ENCODE measurements around the gene MYCL. TPM values are rescaled to one million over a fixed set of nuclear protein-coding genes. Genes with fewer than 3 reads are reported as not detected.

Gene MYCL
- total and polyA plus RNA-seq, 8 donors = 1.4 to 17.9 (median 5.6) TPM

- ATAC-seq = no peak
- H3K36me3 ChIP-seq = peaks cover 0 to 15% (median 0%) of the 10 kb centered on the region in 3 donors
- intact Hi-C loops (cut with DNase I) = no loop called here
- H3K4me3 ChIP-seq = no peak overlapping the region
- H3K9me3 ChIP-seq = no peaks in the 10 kb centered on the region
- no peak for TF ChIP-seq CTCF (IDR thresholded peaks at IDR 0.05)
- FAIRE-seq = no peak
- DNase-seq = no peak
- H3K27me3 ChIP-seq = no peaks in the 10 kb centered on the region
- 73 to 80% methylated on average over 3 of the region's 3 CpGs for WGBS, 2 donors
- no peak overlapping the region for H3K27ac ChIP-seq
- peaks cover 0 to 6% (median under 1%) of the 10 kb centered on the region in 3 donors for H3K4me1 ChIP-seq
Observed at GRCh38 chr1:39858315-39858714, 43.4 kb downstream of the MYCL start.

GRCh38 chr1:39857126-39857878, 44.4 kb downstream of the MYCL start:
- Histone ChIP-seq H3K9me3 (no peaks in the 10 kb centered on the region), H3K4me1 (peaks cover 6 to 10% (median 9%) of the 10 kb centered on the region in 3 donors), H3K27me3 (no peaks in the 10 kb centered on the region), H3K36me3 (peaks cover 0 to 15% (median 0%) of the 10 kb centered on the region in 3 donors), H3K4me3 (no peak overlapping the region), H3K27ac (no peak overlapping the region)
- ATAC-seq (no peak), FAIRE-seq (no peak), DNase-seq (no peak)
- TF ChIP-seq CTCF (IDR thresholded peaks at IDR 0.05) = no peak
- WGBS, 2 donors = 68 to 71% methylated on average over 3 of the region's 3 CpGs
- intact Hi-C loops (cut with DNase I) = no loop called here

GRCh38 chr1:39854738-39855137, 47.0 kb downstream of the MYCL start:
- Histone ChIP-seq H3K27me3 (no peaks in the 10 kb centered on the region), H3K27ac (no peak overlapping the region), H3K36me3 (peaks cover 0 to 15% (median 0%) of the 10 kb centered on the region in 3 donors), H3K4me1 (peaks cover 13 to 30% (median 27%) of the 10 kb centered on the region in 3 donors), H3K4me3 (no peak overlapping the region), H3K9me3 (no peaks in the 10 kb centered on the region)
- WGBS, 2 donors = 92 to 94% methylated on average over 8 of the region's 8 CpGs
- no peak for ATAC-seq
- no peak for TF ChIP-seq CTCF (IDR thresholded peaks at IDR 0.05)
- DNase-seq = no peak
- no peak for FAIRE-seq
- intact Hi-C loops (cut with DNase I) = no loop called here

- no peaks in the 10 kb centered on the region for H3K9me3 ChIP-seq
- peaks cover 13 to 30% (median 27%) of the 10 kb centered on the region in 3 donors for H3K4me1 ChIP-seq
- FAIRE-seq (no peak), DNase-seq (no peak), ATAC-seq (no peak)
- H3K27me3 ChIP-seq = no peaks in the 10 kb centered on the region
- TF ChIP-seq CTCF (IDR thresholded peaks at IDR 0.05) = no peak
- peaks cover 0 to 15% (median 0%) of the 10 kb centered on the region in 3 donors for H3K36me3 ChIP-seq
- intact Hi-C loops (cut with DNase I) = no loop called here
- H3K27ac ChIP-seq = no peak overlapping the region
- no peak overlapping the region for H3K4me3 ChIP-seq
Observed at GRCh38 chr1:39854314-39854713, 47.4 kb downstream of the MYCL start.

GRCh38 chr1:39852876-39853275, 48.8 kb downstream of the MYCL start:
- no peak for FAIRE-seq
- peak in 3 of 4 donors; percentile 40 to 57 (median 47) for ATAC-seq
- 63 to 66% methylated on average over 1 of the region's 1 CpG for WGBS, 2 donors
- Histone ChIP-seq H3K27ac (peak overlapping the region in 3 of 4 donors; percentile 4 to 55 (median 25)), H3K4me3 (no peak overlapping the region), H3K9me3 (no peaks in the 10 kb centered on the region), H3K4me1 (peaks cover 8 to 30% (median 27%) of the 10 kb centered on the region in 3 donors), H3K27me3 (no peaks in the 10 kb centered on the region), H3K36me3 (peaks cover 0 to 15% (median 0%) of the 10 kb centered on the region in 3 donors)
- intact Hi-C loops (cut with DNase I) = no loop called here
- DNase-seq = no peak
- TF ChIP-seq CTCF (IDR thresholded peaks at IDR 0.05) = no peak

Data from pancreas (tissue), 10 donors.